H9 (cell line): ENCODE measurements around the gene SDHB. TPM values are rescaled to one million over a fixed set of nuclear protein-coding genes. Genes with fewer than 3 reads are reported as not detected.

Source experiments
- DNase-seq: peaks from one replicate; pipeline ENCODE4 v3.0.0-alpha.2; 2017
- H2AFZ ChIP-seq: one replicate; pipeline ENCODE4 v1.6.1; 2013; ENCODE audit warnings: mild to moderate bottlenecking, low read length, control low read depth, moderate library complexity
- H2AK5ac ChIP-seq: 2 replicates; pipeline ENCODE4 v1.6.1; 2013; ENCODE audit warnings: low read length, control low read depth, mixed read lengths; ENCODE audit not compliant: insufficient read length
- H2BK120ac ChIP-seq: one replicate; pipeline ENCODE4 v1.6.1; 2013; ENCODE audit warnings: low read depth, mild to moderate bottlenecking, low read length, control low read depth, inconsistent platforms; ENCODE audit not compliant: poor library complexity, severe bottlenecking
- H2BK12ac ChIP-seq: 2 replicates; pipeline ENCODE4 v1.6.1; 2013; ENCODE audit warnings: low read length, control low read depth, mixed read lengths, low read depth; ENCODE audit not compliant: insufficient read length
- H2BK15ac ChIP-seq: 2 replicates; pipeline ENCODE4 v1.6.1; 2013; ENCODE audit warnings: low read depth, low read length, control low read depth
- H2BK20ac ChIP-seq: one replicate; pipeline ENCODE4 v1.6.1; 2013; ENCODE audit warnings: low read depth, mild to moderate bottlenecking, low read length, control low read depth, inconsistent platforms; ENCODE audit not compliant: poor library complexity, severe bottlenecking
- H2BK5ac ChIP-seq: 2 replicates; pipeline ENCODE4 v1.6.1; 2013; ENCODE audit warnings: low read length, control low read depth, mixed read lengths; ENCODE audit not compliant: insufficient read length
- H3K14ac ChIP-seq: 2 replicates; pipeline ENCODE4 v1.6.1; 2013; ENCODE audit warnings: low read length, control low read depth; ENCODE audit not compliant: insufficient read depth
- H3K18ac ChIP-seq: 2 replicates; pipeline ENCODE4 v1.6.1; 2013; ENCODE audit warnings: low read depth, mild to moderate bottlenecking, mixed read lengths, low read length, control low read depth; ENCODE audit not compliant: insufficient read length
- H3K23ac ChIP-seq: 2 replicates; pipeline ENCODE4 v1.6.1; 2013; ENCODE audit warnings: low read length, control low read depth, mixed read lengths, low read depth; ENCODE audit not compliant: insufficient read length
- H3K23me2 ChIP-seq: 2 replicates; pipeline ENCODE4 v1.6.1; 2013; ENCODE audit warnings: low read depth, mild to moderate bottlenecking, mixed read lengths, low read length, control low read depth; ENCODE audit not compliant: insufficient read length, poor library complexity, severe bottlenecking
- H3K27ac ChIP-seq: 2 replicates; pipeline ENCODE4 v1.5.1; 2013; ENCODE audit warnings: low read length, control low read depth, mixed read lengths, low read depth; ENCODE audit not compliant: insufficient read length
- H3K27me3 ChIP-seq: 2 replicates; pipeline ENCODE4 v1.6.1; 2013; ENCODE audit warnings: low read length, control low read depth, inconsistent platforms; ENCODE audit not compliant: insufficient read depth
- H3K4ac ChIP-seq: 2 replicates; pipeline ENCODE4 v1.6.1; 2013; ENCODE audit warnings: low read depth, mild to moderate bottlenecking, control low read depth, inconsistent platforms, low read length, moderate library complexity
- H3K4me1 ChIP-seq: 2 replicates; pipeline ENCODE4 v1.6.1; 2013; ENCODE audit warnings: low read length, control low read depth, inconsistent platforms; ENCODE audit not compliant: insufficient read depth
- H3K4me2 ChIP-seq: 2 replicates; pipeline ENCODE4 v1.6.1; 2013; ENCODE audit warnings: low read length, control low read depth, mixed read lengths; ENCODE audit not compliant: insufficient read length, insufficient read depth
- H3K56ac ChIP-seq: 2 replicates; pipeline ENCODE4 v1.6.1; 2013; ENCODE audit warnings: low read depth, mild to moderate bottlenecking, mixed read lengths, low read length, control low read depth; ENCODE audit not compliant: insufficient read length
- H3K79me1 ChIP-seq: 2 replicates; pipeline ENCODE4 v1.6.1; 2013; ENCODE audit warnings: low read depth, mild to moderate bottlenecking, moderate library complexity, low read length, control low read depth, inconsistent platforms; ENCODE audit not compliant: insufficient read depth, poor library complexity, severe bottlenecking
- H3K79me2 ChIP-seq: 2 replicates; pipeline ENCODE4 v1.6.1; 2013; ENCODE audit warnings: low read length, control low read depth, inconsistent platforms; ENCODE audit not compliant: insufficient read depth
- H3K9ac ChIP-seq: 2 replicates; pipeline ENCODE4 v1.6.1; 2013; ENCODE audit warnings: low read length, control low read depth, mixed read lengths; ENCODE audit not compliant: insufficient read length; ENCODE audit errors: extremely low read depth
- H3K9me3 ChIP-seq: one replicate; pipeline ENCODE4 v1.6.1; 2013; ENCODE audit warnings: low read depth, low read length, inconsistent platforms; ENCODE audit not compliant: control insufficient read depth
- H3T11ph ChIP-seq: one replicate; pipeline ENCODE4 v1.6.1; 2013; ENCODE audit warnings: mild to moderate bottlenecking, low read length, control low read depth, inconsistent platforms
- H4K20me1 ChIP-seq: one replicate; pipeline ENCODE4 v1.6.1; 2013; ENCODE audit not compliant: control insufficient read depth, insufficient read length, insufficient read depth
- H4K5ac ChIP-seq: 2 replicates; pipeline ENCODE4 v1.6.1; 2013; ENCODE audit warnings: low read depth, mild to moderate bottlenecking, mixed read lengths, low read length, control low read depth; ENCODE audit not compliant: insufficient read length
- H4K8ac ChIP-seq: replicated peaks from 2 replicates; pipeline ENCODE4 v1.6.1; 2013; ENCODE audit warnings: low read length, control low read depth, mixed read lengths, low read depth; ENCODE audit not compliant: insufficient read length
- H4K91ac ChIP-seq: 2 replicates; pipeline ENCODE4 v1.6.1; 2013; ENCODE audit warnings: low read depth, mild to moderate bottlenecking, moderate library complexity, mixed read lengths, low read length, control low read depth; ENCODE audit not compliant: insufficient read length
- H3K27ac Mint-ChIP-seq, 3 experiments: 2 replicates in 2 of 3; 3 replicates in 1 of 3; pipeline ENCODE4 v1.8.0; 2020 to 2021; ENCODE audit warnings: mixed read lengths in 3 of 3, mild to moderate bottlenecking in 1 of 3, moderate library complexity in 1 of 3
- H3K27me3 Mint-ChIP-seq: 2 replicates; pipeline ENCODE4 v1.8.0; 2021; ENCODE audit warnings: low read depth, mild to moderate bottlenecking, moderate library complexity, mixed read lengths
- H3K36me3 Mint-ChIP-seq, 3 experiments: 2 replicates in 2 of 3; 3 replicates in 1 of 3; pipeline ENCODE4 v1.8.0; 2020 to 2021; ENCODE audit warnings: low read depth in 3 of 3, mixed read lengths in 3 of 3; ENCODE audit not compliant: insufficient read depth in 1 of 3
- H3K4me1 Mint-ChIP-seq, 2 experiments: 2 replicates each; pipeline ENCODE4 v1.8.0; 2020; ENCODE audit warnings: mixed read lengths in 2 of 2
- H3K4me3 Mint-ChIP-seq, 2 experiments: 2 replicates in 1 of 2; 3 replicates in 1 of 2; pipeline ENCODE4 v1.8.0; 2020 to 2021; ENCODE audit warnings: mild to moderate bottlenecking in 2 of 2, mixed read lengths in 2 of 2, moderate library complexity in 1 of 2
- H3K9me3 Mint-ChIP-seq, 2 experiments: 2 replicates in 1 of 2; 3 replicates in 1 of 2; pipeline ENCODE4 v1.8.0; 2020; ENCODE audit warnings: mild to moderate bottlenecking in 2 of 2, mixed read lengths in 2 of 2, moderate library complexity in 1 of 2
- CTCF ChIP-seq: fragments of 200-600 bp; sonication (generic); conservative IDR thresholded peaks from 3 replicates; pipeline ENCODE4 v1.8.0; 2021; ENCODE audit warnings: antibody characterized with exemption, mild to moderate bottlenecking
- WGBS: extraction: QIAGEN DNeasy Blood & Tissue Kit; methylation state at CpG from one replicate; pipeline ENCODE4 v1.1.7; 2013; ENCODE audit warnings: missing lambda C conversion rate, low lambda C conversion rate, mixed read lengths; ENCODE audit not compliant: insufficient read length; ENCODE audit errors: extremely low coverage; 5-methylcytosine and 5-hydroxymethylcytosine counted together
- total RNA-seq: library from RNA; stranded (reverse); gene quantifications from 2 replicates; pipeline ENCODE4 v1.2.1, GENCODE V29; 2021

The SDHB gene
- total RNA-seq, 1 experiment from 2014 or later = 77.5 TPM

DNA sequence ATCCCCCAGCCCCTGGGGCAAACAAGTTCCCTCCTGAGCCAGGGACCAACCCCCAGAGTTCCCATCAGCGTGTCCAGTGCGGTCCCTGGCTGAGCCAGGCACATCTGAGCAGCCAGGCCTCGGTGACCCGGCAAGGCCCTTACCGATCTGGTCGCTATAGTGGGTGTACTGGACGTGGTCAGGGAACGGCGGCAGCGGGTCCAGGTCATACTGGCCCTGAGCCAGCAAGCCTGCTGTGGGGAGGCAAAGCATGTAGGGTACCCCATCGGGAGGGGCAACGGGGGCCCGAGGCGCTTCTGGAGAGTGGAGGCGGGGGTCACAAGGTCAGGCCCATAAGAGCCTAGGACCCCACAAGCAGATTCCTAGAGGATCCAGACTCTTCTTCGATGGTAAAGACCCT is 76.9 kb downstream of the SDHB start:
- Histone ChIP-seq H2BK5ac (no peak overlapping the region), H3T11ph (no peak overlapping the region), H2AFZ (no peak overlapping the region), H4K8ac (no peak overlapping the region), H2AK5ac (no peak overlapping the region), H3K79me2 (no peaks in the 10 kb centered on the region; the same call in 1 of the 2 replicates), H3K4me1 (no peaks in the 10 kb centered on the region; the same call in 1 of the 2 replicates), H2BK20ac (no peak overlapping the region), H3K79me1 (no peaks in the 10 kb centered on the region), H2BK12ac (no peak overlapping the region), H3K4ac (no peak overlapping the region), H3K4me2 (no peak overlapping the region), H4K5ac (no peak overlapping the region), H3K27ac (no peak overlapping the region), H4K91ac (no peak overlapping the region), H3K18ac (no peak overlapping the region), H2BK15ac (no peak overlapping the region), H3K23me2 (peaks cover 11% of the 10 kb centered on the region), H3K56ac (no peak overlapping the region), H3K9ac (no peak overlapping the region), H3K14ac (no peak overlapping the region), H4K20me1 (no peaks in the 10 kb centered on the region), H3K9me3 (no peaks in the 10 kb centered on the region), H3K23ac (no peak overlapping the region), H2BK120ac (no peak overlapping the region), H3K27me3 (no peaks in the 10 kb centered on the region)
- Mint-ChIP-seq H3K27ac (no peak overlapping the region), H3K4me3 (no peak overlapping the region), H3K27me3 (peaks cover 9% of the 10 kb centered on the region), H3K4me1 (peaks cover 21 to 39% of the 10 kb centered on the region in 2 experiments), H3K9me3 (no peaks in the 10 kb centered on the region), H3K36me3 (peaks cover 8 to 39% (median 38%) of the 10 kb centered on the region in 3 experiments)
- WGBS = no CpG with 5 or more reads among the region's 16 CpGs
- DNase-seq = no peak
- no peak for TF ChIP-seq CTCF
